Heart left ventricle (tissue), 13 donors: ENCODE measurements around the gene NLRC4.

Experiments used
- CTCF ChIP-seq, 12 donors: fragments of 200-600 bp; sonication (generic) in 4 of 12; IDR thresholded peaks; one replicate each; pipeline versions ENCODE4 v1.5.0 to v1.8.0; 2018 to 2022; ENCODE audit warnings: antibody characterized with exemption in 12 of 12, mild to moderate bottlenecking in 5 of 12
- POLR2A ChIP-seq, 2 donors: fragments of 450-650 bp; IDR thresholded peaks; one replicate each; pipeline ENCODE4 v1.6.1; 2017; ENCODE audit warnings: antibody characterized with exemption in 2 of 2, mild to moderate bottlenecking in 2 of 2, moderate library complexity in 2 of 2
- donor health status: ischemic (EF 13 %, LVEDD 7.1; RV severe dilation, severe dysfunction).
- donor health status: DM: no; HTN: yes; CAD: no.
- donor health status: DM: no; HTN: no; CAD: no.
- donor health status: ischemic (EF 25% LVEDD 6.9; RV normal size, moderate dysfunction).
- donor health status: ischemic (EF 25% LVEDD 5.7; RV mildly dilated, moderate dysfunction).
- donor health status: ischemic (EF 35%, LVEDD 5.7; RV mildly dilated, moderate dysfunction).
- donor health status: nonischemic (EF 11% LVEDD 7.7; RV severe dilation, severe dysfunction).
- donor health status: DM: yes; HTN: yes; CAD: no.
- donor health status: PGD.
- donor health status: ischemic (EF 29% LVEDD 5.4; RV normal size, mild dysfunction).
- donor health status: nonischemic (EF 23%, LVEDD 6.1; RV moderate dilation, normal function).

DNA sequence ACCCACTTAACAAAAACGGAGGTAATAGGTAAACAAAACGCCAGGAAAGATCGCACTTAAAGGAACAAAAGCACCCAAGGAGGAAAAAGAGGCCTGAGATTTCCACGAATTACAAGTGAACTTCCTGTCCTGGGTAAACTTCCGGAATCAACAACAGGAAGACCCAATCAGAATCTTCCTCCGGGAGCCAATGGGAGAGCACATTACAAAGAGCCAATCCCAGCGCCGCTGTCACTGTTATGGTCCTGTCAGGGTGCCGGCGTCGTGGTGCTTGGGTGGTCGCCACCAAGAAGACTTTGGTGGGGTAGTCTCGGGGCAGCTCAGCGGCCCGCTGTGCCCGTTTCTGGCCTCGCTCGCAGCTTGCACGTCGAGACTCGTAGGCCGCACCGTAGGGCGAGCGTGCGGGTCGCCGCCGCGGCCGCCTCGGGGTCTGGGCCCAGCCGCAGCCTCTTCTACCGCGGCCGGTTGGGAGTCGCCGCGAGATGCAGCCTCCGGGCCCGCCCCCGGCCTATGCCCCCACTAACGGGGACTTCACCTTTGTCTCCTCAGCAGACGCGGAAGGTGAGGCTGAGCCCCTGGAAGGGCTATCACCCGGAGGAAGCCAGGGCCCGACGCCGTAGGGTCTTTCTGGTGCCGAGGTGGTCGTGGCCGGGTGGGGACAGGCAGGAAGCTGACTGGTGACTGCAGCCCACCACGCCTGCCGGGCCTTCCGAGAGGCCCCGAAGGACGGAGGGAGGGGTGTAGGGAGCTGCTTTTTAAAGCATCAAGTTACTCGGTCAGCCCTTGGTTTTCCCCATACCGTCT is 13.2 kb upstream of the NLRC4 start, which contains the start of gene YIPF4:
- TF ChIP-seq CTCF (IDR thresholded peaks at IDR 0.05): no peak
- peak in 1 of 2 donors; percentile 75 for TF ChIP-seq POLR2A (IDR thresholded peaks at IDR 0.05)
